NCI-H1694 treated with DMSO at 0.1 percent for 48 hours (cell line): Measurements from ENCODE around the gene APIP.
"Not testable (repeated sequence)": the region's sequence is repeated elsewhere in the genome, so short reads cannot be mapped to it uniquely, and the experiment has no call there.

Source experiments
- DNase-seq: peaks from one replicate; lab custom pipeline; 2025; lab: John Stamatoyannopoulos, UW

Gene APIP

GRCh38 chr11:34926101-34926830 is 10.1 kb upstream of the APIP start:
- DNase-seq: peak; percentile 42

GRCh38 chr11:34924714-34925113 is 8.5 kb upstream of the APIP start:
- DNase-seq: no peak

- DNase-seq: no peak
These were observed 5.0 kb upstream of the APIP start for GRCh38 chr11:34921156-34921555.

GRCh38 chr11:34916843-34917770 is 928 bp upstream of the APIP start:
- no peak for DNase-seq

- DNase-seq: no peak
These were observed 804 bp downstream of the APIP start for GRCh38 chr11:34915136-34916014.

- DNase-seq: not testable (repeated sequence)
These were observed 2.6 kb downstream of the APIP start for GRCh38 chr11:34913556-34913955.

- no peak for DNase-seq
These were observed 4.5 kb downstream of the APIP start for GRCh38 chr11:34911676-34912075.

- no peak for DNase-seq
These were observed 5.4 kb downstream of the APIP start for GRCh38 chr11:34910817-34911216.

GRCh38 chr11:34909955-34910354 is 6.2 kb downstream of the APIP start:
- no peak for DNase-seq

GRCh38 chr11:34909415-34909814 is 6.8 kb downstream of the APIP start:
- no peak for DNase-seq

GRCh38 chr11:34907934-34908593 is 8.1 kb downstream of the APIP start:
- no peak for DNase-seq

- no peak for DNase-seq
These were observed 10.5 kb downstream of the APIP start for GRCh38 chr11:34905666-34906065.

- DNase-seq: no peak
These were observed 11.7 kb downstream of the APIP start for GRCh38 chr11:34904421-34904955.

GRCh38 chr11:34899633-34900016 is 16.6 kb downstream of the APIP start:
- DNase-seq: no peak

GRCh38 chr11:34898474-34898873 is 17.7 kb downstream of the APIP start:
- DNase-seq: no peak

- DNase-seq: no peak
These were observed 18.9 kb downstream of the APIP start for GRCh38 chr11:34897171-34897870.

GRCh38 chr11:34896191-34896590 is 20.0 kb downstream of the APIP start:
- not testable (repeated sequence) for DNase-seq

GRCh38 chr11:34893416-34893815 is 22.8 kb downstream of the APIP start:
- DNase-seq: no peak

GRCh38 chr11:34891611-34892010 is 24.6 kb downstream of the APIP start:
- no peak for DNase-seq

GRCh38 chr11:34890812-34891211 is 25.4 kb downstream of the APIP start:
- DNase-seq: peak; percentile 12

GRCh38 chr11:34890089-34890488 is 26.1 kb downstream of the APIP start:
- DNase-seq: no peak
